ENCODE measurements around the gene C1orf21. TPM values are rescaled to one million over a fixed set of nuclear protein-coding genes. Genes with fewer than 3 reads are reported as not detected.
A peak's percentile ranks its signal among the peaks of the same experiment; 100 is the strongest.

C1orf21 gene
- polyA plus RNA-seq, 3 donors: 0.23 to 1.1 (median 0.28) TPM

DNA sequence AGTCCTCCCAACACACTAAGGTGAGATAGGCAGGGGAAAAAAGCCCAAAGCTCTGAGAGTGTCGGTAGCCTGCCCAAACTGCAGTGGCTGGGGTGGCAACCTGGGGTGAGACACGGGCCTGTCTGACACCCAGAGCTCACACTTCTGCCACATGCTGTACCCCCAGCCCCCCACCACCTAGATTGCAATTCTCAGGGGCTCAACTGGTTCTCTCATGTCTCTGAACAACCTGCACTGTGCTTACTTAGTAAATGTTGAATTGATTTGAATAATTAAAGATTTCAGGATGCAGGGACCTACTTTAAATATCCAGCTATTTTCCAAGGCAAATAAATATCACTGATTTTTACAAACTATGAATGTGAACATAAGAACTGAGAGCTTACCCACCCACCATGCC, 252.4 kb downstream of the C1orf21 start:
- TF ChIP-seq, protein P1, sequence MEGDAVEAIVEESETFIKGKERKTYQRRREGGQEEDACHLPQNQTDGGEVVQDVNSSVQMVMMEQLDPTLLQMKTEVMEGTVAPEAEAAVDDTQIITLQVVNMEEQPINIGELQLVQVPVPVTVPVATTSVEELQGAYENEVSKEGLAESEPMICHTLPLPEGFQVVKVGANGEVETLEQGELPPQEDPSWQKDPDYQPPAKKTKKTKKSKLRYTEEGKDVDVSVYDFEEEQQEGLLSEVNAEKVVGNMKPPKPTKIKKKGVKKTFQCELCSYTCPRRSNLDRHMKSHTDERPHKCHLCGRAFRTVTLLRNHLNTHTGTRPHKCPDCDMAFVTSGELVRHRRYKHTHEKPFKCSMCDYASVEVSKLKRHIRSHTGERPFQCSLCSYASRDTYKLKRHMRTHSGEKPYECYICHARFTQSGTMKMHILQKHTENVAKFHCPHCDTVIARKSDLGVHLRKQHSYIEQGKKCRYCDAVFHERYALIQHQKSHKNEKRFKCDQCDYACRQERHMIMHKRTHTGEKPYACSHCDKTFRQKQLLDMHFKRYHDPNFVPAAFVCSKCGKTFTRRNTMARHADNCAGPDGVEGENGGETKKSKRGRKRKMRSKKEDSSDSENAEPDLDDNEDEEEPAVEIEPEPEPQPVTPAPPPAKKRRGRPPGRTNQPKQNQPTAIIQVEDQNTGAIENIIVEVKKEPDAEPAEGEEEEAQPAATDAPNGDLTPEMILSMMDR (IDR thresholded peaks at IDR 0.05): no peak
- no peak overlapping the region for H3K9ac ChIP-seq (ENCODE audit: insufficient read depth, low read length, poor library complexity, severe bottlenecking)
- no peaks in the 10 kb centered on the region for H3K79me2 ChIP-seq (ENCODE audit: insufficient read depth, low read length)
- 88% methylated on average over 1 of the region's 2 CpGs for WGBS (ENCODE audit: insufficient coverage)
- Mint-ChIP-seq H3K36me3 (no peaks in the 10 kb centered on the region), H3K4me3 (no peak overlapping the region), H3K27me3 (ENCODE audit: low read depth in 3 of 3) (peaks cover 2 to 8% (median 4%) of the 10 kb centered on the region in 3 donors), H3K27ac (peak overlapping the region in 2 of 7 donors; percentile 55 to 66), H3K9me3 (peaks cover 0 to 9% (median 5%) of the 10 kb centered on the region in 7 donors), H3K4me1 (peaks cover 45% of the 10 kb centered on the region)
- H3K36me3 ChIP-seq (replicated peaks in 1 of 2; ENCODE audit: control insufficient read depth in 1 of 2, insufficient read depth in 2 of 2, low read length in 2 of 2): no peaks in the 10 kb centered on the region
- peak overlapping the region in 1 of 2 donors; percentile 65 for H3K27ac ChIP-seq (ENCODE audit: low read depth in 1 of 2, low read length in 2 of 2)
- no peak overlapping the region for H3K4me3 ChIP-seq (replicated peaks in 1 of 3; ENCODE audit: low read depth in 2 of 3, low read length in 3 of 3)
- H3K9me3 ChIP-seq (replicated peaks in 1 of 2; ENCODE audit: control insufficient read depth in 1 of 2, insufficient read depth in 1 of 2, low read length in 2 of 2): peaks cover 0 to 4% of the 10 kb centered on the region in 2 donors
- H3K4me2 ChIP-seq (replicated peaks; ENCODE audit: extremely low read depth, low read length, poor library complexity, severe bottlenecking): no peak overlapping the region
- H3K4me1 ChIP-seq (ENCODE audit: control insufficient read depth in 1 of 2, insufficient read depth in 2 of 2, low read length in 2 of 2): peaks cover 13 to 21% of the 10 kb centered on the region in 2 donors
- H3K27me3 ChIP-seq (ENCODE audit: control insufficient read depth in 2 of 2, insufficient read depth in 2 of 2, low read length in 2 of 2): no peaks in the 10 kb centered on the region
- no peak for DNase-seq
- H2AFZ ChIP-seq (ENCODE audit: insufficient read depth, low read depth, low read length, poor library complexity, severe bottlenecking): peak overlapping the region; percentile 18
- H4K20me1 ChIP-seq (ENCODE audit: insufficient read depth, low read length): no peaks in the 10 kb centered on the region
- intact Hi-C loops (cut with micrococcal nuclease): no loop called here

DNA sequence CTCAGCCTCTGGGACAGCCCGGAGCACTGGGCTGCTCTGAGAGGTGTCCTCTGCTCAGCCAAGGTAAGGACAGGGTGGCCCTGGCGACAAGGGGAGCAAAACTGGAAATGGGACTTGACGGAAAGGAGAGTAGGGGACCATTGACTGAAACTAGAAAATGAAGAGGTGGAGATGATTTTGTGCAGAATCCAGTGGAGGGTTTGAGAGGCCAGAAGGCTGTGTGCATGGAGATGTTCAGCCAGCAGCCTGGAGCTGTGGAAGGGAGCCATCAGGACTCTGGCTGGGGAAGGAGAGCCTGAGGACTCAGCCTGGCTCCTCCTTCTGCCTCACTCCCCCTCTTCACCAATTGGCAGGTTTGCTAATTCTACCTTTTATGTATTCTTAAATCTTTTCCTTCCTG, 253.7 kb downstream of the C1orf21 start:
- no peaks in the 10 kb centered on the region for H4K20me1 ChIP-seq (ENCODE audit: insufficient read depth, low read length)
- no peaks in the 10 kb centered on the region for H3K27me3 ChIP-seq (ENCODE audit: control insufficient read depth in 2 of 2, insufficient read depth in 2 of 2, low read length in 2 of 2)
- Mint-ChIP-seq H3K36me3 (no peaks in the 10 kb centered on the region), H3K4me3 (no peak overlapping the region), H3K27me3 (ENCODE audit: low read depth in 3 of 3) (peaks cover 2 to 8% (median 4%) of the 10 kb centered on the region in 3 donors), H3K4me1 (peaks cover 42% of the 10 kb centered on the region), H3K9me3 (peaks cover 0 to 9% (median 3%) of the 10 kb centered on the region in 7 donors), H3K27ac (peak overlapping the region in 1 of 7 donors; percentile 23)
- no peak overlapping the region for H3K27ac ChIP-seq (ENCODE audit: low read depth in 1 of 2, low read length in 2 of 2)
- no peak overlapping the region for H3K9ac ChIP-seq (ENCODE audit: insufficient read depth, low read length, poor library complexity, severe bottlenecking)
- H3K4me3 ChIP-seq (replicated peaks in 1 of 3; ENCODE audit: low read depth in 2 of 3, low read length in 3 of 3): no peak overlapping the region
- H3K36me3 ChIP-seq (replicated peaks in 1 of 2; ENCODE audit: control insufficient read depth in 1 of 2, insufficient read depth in 2 of 2, low read length in 2 of 2): no peaks in the 10 kb centered on the region
- 88% methylated on average over 3 of the region's 3 CpGs for WGBS (ENCODE audit: insufficient coverage)
- no peaks in the 10 kb centered on the region for H3K79me2 ChIP-seq (ENCODE audit: insufficient read depth, low read length)
- no peak overlapping the region for H2AFZ ChIP-seq (ENCODE audit: insufficient read depth, low read depth, low read length, poor library complexity, severe bottlenecking)
- DNase-seq: no peak
- no peak overlapping the region for H3K4me2 ChIP-seq (replicated peaks; ENCODE audit: extremely low read depth, low read length, poor library complexity, severe bottlenecking)
- intact Hi-C loops (cut with micrococcal nuclease): no loop called here
- H3K4me1 ChIP-seq (ENCODE audit: control insufficient read depth in 1 of 2, insufficient read depth in 2 of 2, low read length in 2 of 2): peaks cover 13 to 21% of the 10 kb centered on the region in 2 donors
- H3K9me3 ChIP-seq (replicated peaks in 1 of 2; ENCODE audit: control insufficient read depth in 1 of 2, insufficient read depth in 1 of 2, low read length in 2 of 2): peaks cover 0 to 4% of the 10 kb centered on the region in 2 donors
- TF ChIP-seq, protein P1 (IDR thresholded peaks at IDR 0.05): no peak
